Endodermal cell (in vitro differentiated cells): ENCODE data around the gene PPM1B. TPM values are rescaled to one million over a fixed set of nuclear protein-coding genes. Genes with fewer than 3 reads are reported as not detected.

ENCODE experiments used
- DNase-seq: peaks from one replicate; pipeline ENCODE4 v3.0.0-alpha.2; 2017
- H3K27ac ChIP-seq: 2 replicates; pipeline ENCODE4 v1.5.1; 2013; ENCODE audit warnings: mild to moderate bottlenecking, low read depth, low read length, moderate library complexity
- H3K27me3 ChIP-seq: 2 replicates; pipeline ENCODE4 v1.6.1; 2013; ENCODE audit warnings: mild to moderate bottlenecking, low read length, moderate library complexity; ENCODE audit not compliant: insufficient read depth, control insufficient read depth, poor library complexity, severe bottlenecking
- H3K36me3 ChIP-seq: 2 replicates; pipeline ENCODE4 v1.7.0; 2013; ENCODE audit warnings: mild to moderate bottlenecking, low read length, moderate library complexity; ENCODE audit not compliant: control insufficient read depth, insufficient read depth
- H3K4me1 ChIP-seq: one replicate; pipeline ENCODE4 v1.7.0; 2013; ENCODE audit warnings: low read length; ENCODE audit not compliant: control insufficient read depth, insufficient read depth
- H3K4me3 ChIP-seq: 2 replicates; pipeline ENCODE4 v1.5.1; 2013; ENCODE audit warnings: mild to moderate bottlenecking, low read length, moderate library complexity
- H3K9ac ChIP-seq: 2 replicates; pipeline ENCODE4 v1.6.1; 2013; ENCODE audit warnings: mild to moderate bottlenecking, low read length, moderate library complexity; ENCODE audit not compliant: poor library complexity, severe bottlenecking; ENCODE audit errors: extremely low read depth
- H3K9me3 ChIP-seq: 2 replicates; pipeline ENCODE4 v1.6.1; 2013; ENCODE audit warnings: mild to moderate bottlenecking, low read length, moderate library complexity; ENCODE audit not compliant: control insufficient read depth
- H3K27ac Mint-ChIP-seq: 2 replicates; pipeline ENCODE4 v1.8.0; 2020; ENCODE audit warnings: mixed read lengths
- H3K27me3 Mint-ChIP-seq: 2 replicates; pipeline ENCODE4 v1.8.0; 2021; ENCODE audit warnings: mild to moderate bottlenecking, mixed read lengths; ENCODE audit not compliant: insufficient read depth
- H3K36me3 Mint-ChIP-seq: 2 replicates; pipeline ENCODE4 v1.8.0; 2020; ENCODE audit warnings: low read depth, mixed read lengths
- H3K4me1 Mint-ChIP-seq: 2 replicates; pipeline ENCODE4 v1.8.0; 2020; ENCODE audit warnings: mixed read lengths
- H3K4me3 Mint-ChIP-seq: 2 replicates; pipeline ENCODE4 v1.8.0; 2020; ENCODE audit warnings: mild to moderate bottlenecking, moderate library complexity, mixed read lengths
- H3K9me3 Mint-ChIP-seq: 2 replicates; pipeline ENCODE4 v1.8.0; 2020; ENCODE audit warnings: mild to moderate bottlenecking, mixed read lengths
- CTCF ChIP-seq: fragments of 200-600 bp; sonication (generic); conservative IDR thresholded peaks from 2 replicates; pipeline ENCODE4 v1.5.0; 2021; ENCODE audit warnings: antibody characterized with exemption, mild to moderate bottlenecking
- WGBS, 2 experiments: methylation state at CpG; one replicate each; pipeline versions ENCODE4 v1.1.5 to v1.1.7; 2013; ENCODE audit warnings: missing lambda C conversion rate in 2 of 2, mixed read lengths in 1 of 2; ENCODE audit not compliant: insufficient coverage in 1 of 2, insufficient read length in 1 of 2; 5-methylcytosine and 5-hydroxymethylcytosine counted together
- total RNA-seq, 2 donors: library from RNA; stranded (reverse); fragmentation: NEBNext Ultra II Directional in 1 of 2; extraction: Animal tissue kit (Norgen Biotek cat#: 25700) in 1 of 2; gene quantifications; 2 replicates in 1 of 2; 3 replicates in 1 of 2; pipeline ENCODE4 v1.2.1, GENCODE V29; 2021

The PPM1B gene
- total RNA-seq, 2 donors from 2014 or later = 54.9 to 70.5 TPM

GRCh38 chr2:44163777-44164176 is 4.9 kb upstream of the PPM1B start:
- no peak overlapping the region for H3K4me3 Mint-ChIP-seq
- peaks cover 16% of the 10 kb centered on the region for H3K9me3 Mint-ChIP-seq
- no peak for DNase-seq
- H3K9me3 ChIP-seq = no peaks in the 10 kb centered on the region
- H3K9ac ChIP-seq = no peak overlapping the region
- H3K4me3 ChIP-seq = no peak overlapping the region
- H3K27ac ChIP-seq = no peak overlapping the region
- peaks cover 4% of the 10 kb centered on the region for H3K4me1 Mint-ChIP-seq
- H3K36me3 ChIP-seq = no peaks in the 10 kb centered on the region
- H3K36me3 Mint-ChIP-seq = no peaks in the 10 kb centered on the region
- H3K27me3 Mint-ChIP-seq = no peaks in the 10 kb centered on the region
- WGBS, 2 experiments = 94 to 100% methylated on average over 1 to 2 of the region's 2 CpGs
- no peak for TF ChIP-seq CTCF
- H3K4me1 ChIP-seq = no peaks in the 10 kb centered on the region
- H3K27ac Mint-ChIP-seq = no peak overlapping the region
- no peaks in the 10 kb centered on the region for H3K27me3 ChIP-seq

- TF ChIP-seq CTCF = no peak
- Histone ChIP-seq H3K9ac (no peak overlapping the region), H3K27ac (no peak overlapping the region), H3K9me3 (no peaks in the 10 kb centered on the region), H3K4me1 (no peaks in the 10 kb centered on the region), H3K36me3 (no peaks in the 10 kb centered on the region), H3K27me3 (no peaks in the 10 kb centered on the region), H3K4me3 (no peak overlapping the region)
- Mint-ChIP-seq H3K27ac (no peak overlapping the region), H3K4me1 (peaks cover 4% of the 10 kb centered on the region), H3K4me3 (no peak overlapping the region), H3K27me3 (no peaks in the 10 kb centered on the region), H3K36me3 (no peaks in the 10 kb centered on the region), H3K9me3 (peaks cover 16% of the 10 kb centered on the region)
- no peak for DNase-seq
- WGBS, 2 experiments = 90% methylated on average over 3 of the region's 3 CpGs; no CpG with 5 or more reads in 1 of the 2 experiments
These were observed 4.1 kb upstream of the PPM1B start for GRCh38 chr2:44164617-44165016.

- Histone ChIP-seq H3K4me1 (no peaks in the 10 kb centered on the region), H3K27me3 (no peaks in the 10 kb centered on the region), H3K27ac (no peak overlapping the region), H3K9me3 (no peaks in the 10 kb centered on the region), H3K9ac (no peak overlapping the region), H3K36me3 (no peaks in the 10 kb centered on the region), H3K4me3 (no peak overlapping the region)
- Mint-ChIP-seq H3K4me1 (peaks cover 11% of the 10 kb centered on the region), H3K27me3 (no peaks in the 10 kb centered on the region), H3K27ac (no peak overlapping the region), H3K36me3 (no peaks in the 10 kb centered on the region), H3K4me3 (no peak overlapping the region), H3K9me3 (peaks cover 16% of the 10 kb centered on the region)
- WGBS, 2 experiments = 91 to 95% methylated on average over 9 to 23 of the region's 23 CpGs
- TF ChIP-seq CTCF = no peak
- DNase-seq = peak; percentile 72
These were observed 2.6 kb upstream of the PPM1B start for GRCh38 chr2:44166096-44166495.
